Stimulated activated naive CD8-positive, alpha-beta T cell treated with anti-CD3 and anti-CD28 coated beads, Interleukin-15, amount 100 ng/mL, for 72 hours (primary cell): ENCODE data around the gene RNFT2.
A peak's percentile ranks its signal among the peaks of the same experiment; 100 is the strongest.

Experiments
- ATAC-seq: fragments of 150-1000 bp; cut with Tn5 transposase; 2 replicates; pipeline ENCODE4 v1.10.0; 2021; ENCODE audit warnings: mild to moderate bottlenecking, moderate library complexity
- DNase-seq, 2 donors: peaks; one replicate each; pipeline ENCODE4 v3.0.0; 2021 to 2022
- H3K27ac Mint-ChIP-seq, 2 donors: one replicate each; pipeline ENCODE4 v1.8.0; 2022; ENCODE audit warnings: mild to moderate bottlenecking in 2 of 2, mixed read lengths in 2 of 2, moderate library complexity in 2 of 2
- H3K27me3 Mint-ChIP-seq: one replicate; pipeline ENCODE4 v1.8.0; 2022; ENCODE audit warnings: mixed read lengths
- H3K4me1 Mint-ChIP-seq: one replicate; pipeline ENCODE4 v1.8.0; 2022; ENCODE audit warnings: mild to moderate bottlenecking, mixed read lengths
- H3K4me3 Mint-ChIP-seq, 2 donors: one replicate each; pipeline ENCODE4 v1.8.0; 2022; ENCODE audit warnings: mild to moderate bottlenecking in 2 of 2, mixed read lengths in 2 of 2, moderate library complexity in 1 of 2
- H3K9me3 Mint-ChIP-seq, 2 donors: one replicate each; pipeline ENCODE4 v1.8.0; 2022; ENCODE audit warnings: mixed read lengths in 2 of 2

The RNFT2 gene

DNA sequence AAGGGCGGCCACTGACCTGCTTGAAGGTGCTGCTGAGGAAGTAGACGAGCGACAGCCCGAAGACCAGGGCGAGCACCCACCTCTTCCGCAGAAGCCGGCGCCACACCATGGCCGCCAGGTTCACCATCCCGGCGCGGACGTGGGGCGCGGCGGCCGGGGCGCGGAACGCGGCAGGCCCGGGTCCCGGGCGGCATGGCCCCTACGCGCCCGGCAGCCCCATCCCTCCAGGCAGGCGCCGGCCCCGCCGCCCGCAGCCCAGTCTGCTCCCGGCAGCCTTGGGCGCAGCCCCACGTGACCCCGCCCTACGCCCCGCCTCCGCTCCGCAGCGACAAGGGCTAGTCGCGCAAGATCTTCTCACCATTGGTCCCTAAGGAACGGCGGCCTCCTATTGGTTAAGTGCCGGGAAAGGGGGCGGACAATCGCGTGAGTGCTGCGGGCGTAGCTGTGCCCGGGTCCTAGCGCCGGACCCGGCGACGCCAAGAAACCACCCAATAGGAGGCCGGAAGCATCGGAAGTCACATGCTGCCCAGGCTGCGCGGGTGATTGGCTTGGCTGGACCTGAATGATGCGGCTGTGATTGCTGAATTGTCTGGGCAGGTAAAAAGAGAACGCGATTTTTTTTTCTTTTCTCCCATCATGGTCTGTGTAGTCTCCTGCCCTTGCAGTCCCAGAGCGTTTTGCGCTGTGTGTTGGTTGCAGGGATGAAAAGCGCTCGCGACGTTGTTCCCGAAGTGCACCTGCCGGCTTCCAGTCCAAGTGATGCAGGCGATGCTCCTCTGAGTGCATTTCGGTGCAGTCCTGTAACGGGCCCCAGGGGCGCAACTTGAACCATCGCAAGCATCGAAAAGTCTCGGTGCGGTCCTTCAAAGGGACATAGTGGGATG is at the start of gene RNFT2, which contains the start of gene SPRING1:
TSS of gene RNFT2 (plus strand) at position 542 of the 884 bp plus-strand sequence. CDS start 2,183 bp downstream, outside the sequence.
TSS of gene SPRING1 (minus strand) at position 296 of the 884 bp plus-strand sequence. CDS start at position 127, 169 bp downstream.
- no peaks in the 10 kb centered on the region for H3K27me3 Mint-ChIP-seq
- H3K9me3 Mint-ChIP-seq = no peaks in the 10 kb centered on the region
- ATAC-seq (peak; percentile 97), DNase-seq (peak; percentile 97 to 99)
- peak within 1 kb of the TSS; percentile 96 to 97 for H3K27ac Mint-ChIP-seq
- peaks cover 38% of the 10 kb centered on the region for H3K4me1 Mint-ChIP-seq
- H3K4me3 Mint-ChIP-seq = peak within 1 kb of the TSS; percentile 88 to 94

- no peak for ATAC-seq
- DNase-seq = no peak
- Mint-ChIP-seq H3K27ac (no peak overlapping the region), H3K27me3 (peaks cover 25% of the 10 kb centered on the region), H3K4me3 (no peak overlapping the region), H3K4me1 (peaks cover 7% of the 10 kb centered on the region), H3K9me3 (no peaks in the 10 kb centered on the region)
Observed at GRCh38 chr12:116689521-116689920, 48.6 kb upstream of the RNFT2 start.

DNA sequence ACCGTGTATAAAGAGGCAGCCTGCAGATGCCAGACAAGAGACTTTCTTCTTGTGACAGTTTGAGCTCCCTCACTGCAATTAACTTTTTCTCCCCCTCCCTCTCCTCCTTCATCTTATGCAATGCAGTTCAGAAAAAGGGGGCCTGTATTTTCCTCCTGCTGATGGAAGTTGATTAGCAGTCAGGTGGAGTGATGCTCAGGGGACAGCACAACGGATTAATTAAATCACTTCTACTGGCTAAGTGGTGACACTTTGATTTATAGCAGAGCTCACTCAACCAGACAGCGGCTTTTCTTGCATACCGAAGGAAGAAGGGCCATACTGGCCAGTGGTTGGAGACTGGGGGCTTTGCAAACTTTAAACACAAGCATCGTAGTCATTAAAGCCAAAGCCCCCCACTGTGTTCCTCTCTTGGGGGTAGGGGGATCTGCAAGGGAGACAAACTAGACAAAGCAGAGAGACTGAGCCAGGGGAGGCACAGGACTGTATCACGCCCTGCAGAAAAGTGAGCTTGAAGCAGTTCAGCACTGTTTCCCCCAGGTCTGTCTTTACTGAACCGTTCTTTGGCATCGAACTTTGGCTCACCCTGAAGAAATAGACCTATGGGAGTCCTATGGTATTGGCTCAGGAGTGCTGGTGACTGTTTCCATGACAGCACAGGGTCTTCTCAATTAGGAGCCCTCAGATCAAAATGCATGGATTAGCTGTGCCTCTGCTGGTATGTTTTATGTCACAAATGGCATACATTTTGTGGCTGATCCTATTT is 48.0 kb upstream of the RNFT2 start:
- peaks cover 32% of the 10 kb centered on the region for H3K27me3 Mint-ChIP-seq
- no peaks in the 10 kb centered on the region for H3K9me3 Mint-ChIP-seq
- peaks cover 11% of the 10 kb centered on the region for H3K4me1 Mint-ChIP-seq
- no peak overlapping the region for H3K4me3 Mint-ChIP-seq
- no peak for DNase-seq
- no peak for ATAC-seq
- no peak overlapping the region for H3K27ac Mint-ChIP-seq

DNA sequence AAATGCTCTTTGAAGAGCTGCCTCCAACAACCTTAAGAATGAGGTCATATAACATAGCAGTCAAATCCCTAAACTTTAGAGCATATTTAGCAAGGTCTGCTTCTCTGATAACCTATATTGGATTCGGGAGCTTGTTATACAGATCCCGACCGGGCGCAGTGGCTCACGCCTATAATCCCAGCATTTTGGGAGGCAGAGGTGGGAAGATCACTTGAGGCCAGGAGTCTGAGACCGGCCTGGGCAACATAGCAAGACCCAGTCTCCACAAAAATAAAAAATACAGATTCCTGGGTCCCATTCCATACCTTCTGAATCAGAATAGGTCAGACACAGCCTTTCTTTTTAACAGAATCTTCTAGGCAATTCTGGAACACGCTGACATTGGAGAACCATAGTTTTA is 46.9 kb upstream of the RNFT2 start:
- no peak overlapping the region for H3K4me3 Mint-ChIP-seq
- no peaks in the 10 kb centered on the region for H3K9me3 Mint-ChIP-seq
- peaks cover 13% of the 10 kb centered on the region for H3K4me1 Mint-ChIP-seq
- DNase-seq (no peak), ATAC-seq (no peak)
- no peak overlapping the region for H3K27ac Mint-ChIP-seq
- H3K27me3 Mint-ChIP-seq = peaks cover 40% of the 10 kb centered on the region

DNA sequence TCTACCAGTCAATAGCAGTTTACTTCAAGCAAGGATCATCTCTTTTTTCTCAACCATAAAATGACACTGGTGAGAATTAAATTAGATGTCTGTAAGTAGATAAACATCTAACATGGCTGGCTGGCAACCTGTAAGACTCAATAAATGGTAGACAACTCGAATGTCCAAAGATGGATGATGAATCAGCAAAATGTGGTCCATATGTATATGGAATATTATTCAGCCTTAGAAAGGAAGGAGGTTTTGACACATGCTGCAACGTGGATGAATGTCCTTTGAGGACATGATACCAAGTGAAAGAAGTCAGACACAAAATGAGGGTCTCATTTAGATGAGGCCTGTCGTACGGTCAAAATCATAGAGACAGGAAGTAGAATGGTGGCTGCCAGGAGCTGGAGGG is 46.5 kb upstream of the RNFT2 start:
- no peak overlapping the region for H3K27ac Mint-ChIP-seq
- H3K4me1 Mint-ChIP-seq = peaks cover 13% of the 10 kb centered on the region
- DNase-seq = no peak
- H3K4me3 Mint-ChIP-seq = no peak overlapping the region
- peaks cover 44% of the 10 kb centered on the region for H3K27me3 Mint-ChIP-seq
- H3K9me3 Mint-ChIP-seq = no peaks in the 10 kb centered on the region
- ATAC-seq = no peak

- H3K4me1 Mint-ChIP-seq = peaks cover 13% of the 10 kb centered on the region
- DNase-seq = no peak
Observed at GRCh38 chr12:116692605-116693004, 45.5 kb upstream of the RNFT2 start.

DNA sequence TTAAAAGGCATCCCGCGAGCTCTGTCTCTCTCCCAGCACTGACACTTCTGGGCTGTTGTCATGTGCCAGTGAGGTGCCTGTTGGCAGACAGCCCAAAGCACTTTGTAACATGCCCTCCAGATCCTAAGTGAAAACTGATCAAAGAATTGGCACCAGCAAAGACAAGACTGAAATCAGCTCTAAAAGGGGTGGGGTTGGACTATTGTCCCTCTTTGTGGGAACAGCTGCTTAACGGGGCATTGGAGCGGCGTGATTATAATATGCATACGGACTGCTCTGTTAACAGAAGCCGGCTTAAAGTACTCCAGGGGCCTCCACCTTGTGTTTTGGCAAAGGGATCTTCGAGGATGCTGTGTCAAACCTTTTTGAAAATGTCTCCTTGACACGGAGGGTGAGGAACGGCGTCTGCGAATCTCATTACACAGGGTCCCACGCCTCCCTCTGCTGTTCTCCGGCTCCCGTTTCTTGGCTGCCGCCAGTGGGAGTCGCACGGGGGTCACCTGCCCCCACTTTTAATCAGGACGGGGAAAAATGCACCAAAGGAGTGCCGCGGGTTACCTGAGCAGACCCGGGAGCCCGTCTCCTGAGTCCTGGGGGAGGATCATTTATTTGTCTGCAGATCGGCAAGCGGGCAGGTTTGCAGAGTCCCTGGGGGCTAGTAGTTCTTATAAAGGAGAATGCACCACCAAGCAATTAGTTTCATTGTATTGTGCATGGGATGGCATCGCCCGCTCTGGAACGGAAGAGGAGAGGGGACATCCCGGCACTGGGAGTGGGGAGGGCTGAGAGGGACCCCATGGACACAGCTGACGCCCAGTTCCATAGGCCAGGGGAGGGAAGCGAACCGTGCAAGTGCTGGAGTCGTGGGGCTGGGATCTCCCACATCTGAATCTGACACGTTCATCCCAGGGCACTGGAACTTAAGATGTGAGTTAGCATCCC is 44.6 kb upstream of the RNFT2 start:
- DNase-seq = no peak
- Mint-ChIP-seq H3K9me3 (no peaks in the 10 kb centered on the region), H3K4me1 (peaks cover 13% of the 10 kb centered on the region), H3K27ac (no peak overlapping the region), H3K27me3 (peaks cover 46% of the 10 kb centered on the region), H3K4me3 (peak overlapping the region in 1 of 2 donors; percentile 25)
- ATAC-seq = no peak

More at GRCh38 chr12:116692605-116693004, 45.5 kb upstream of the RNFT2 start:
- Mint-ChIP-seq H3K9me3 (no peaks in the 10 kb centered on the region), H3K27me3 (peaks cover 46% of the 10 kb centered on the region), H3K4me3 (no peak overlapping the region), H3K27ac (no peak overlapping the region)
- no peak for ATAC-seq

- DNase-seq = no peak
- no peak overlapping the region for H3K4me3 Mint-ChIP-seq
- peak overlapping the region in 1 of 2 donors; percentile 81 for H3K27ac Mint-ChIP-seq
- no peaks in the 10 kb centered on the region for H3K9me3 Mint-ChIP-seq
- no peak for ATAC-seq
- peaks cover 45% of the 10 kb centered on the region for H3K27me3 Mint-ChIP-seq
- peaks cover 13% of the 10 kb centered on the region for H3K4me1 Mint-ChIP-seq
Observed at GRCh38 chr12:116694653-116695463, 43.3 kb upstream of the RNFT2 start.

GRCh38 chr12:116695464-116695725 is 42.7 kb upstream of the RNFT2 start:
- Mint-ChIP-seq H3K9me3 (no peaks in the 10 kb centered on the region), H3K27me3 (peaks cover 40% of the 10 kb centered on the region), H3K4me3 (no peak overlapping the region), H3K4me1 (peaks cover 13% of the 10 kb centered on the region), H3K27ac (no peak overlapping the region)
- DNase-seq (no peak), ATAC-seq (no peak)

- peaks cover 39% of the 10 kb centered on the region for H3K27me3 Mint-ChIP-seq
- ATAC-seq = peak; percentile 57
- no peak overlapping the region for H3K4me3 Mint-ChIP-seq
- H3K4me1 Mint-ChIP-seq = peaks cover 13% of the 10 kb centered on the region
- H3K9me3 Mint-ChIP-seq = no peaks in the 10 kb centered on the region
- peak in 1 of 2 donors; percentile 15 for DNase-seq
- no peak overlapping the region for H3K27ac Mint-ChIP-seq
Observed at GRCh38 chr12:116697305-116697704, 40.8 kb upstream of the RNFT2 start.

DNA sequence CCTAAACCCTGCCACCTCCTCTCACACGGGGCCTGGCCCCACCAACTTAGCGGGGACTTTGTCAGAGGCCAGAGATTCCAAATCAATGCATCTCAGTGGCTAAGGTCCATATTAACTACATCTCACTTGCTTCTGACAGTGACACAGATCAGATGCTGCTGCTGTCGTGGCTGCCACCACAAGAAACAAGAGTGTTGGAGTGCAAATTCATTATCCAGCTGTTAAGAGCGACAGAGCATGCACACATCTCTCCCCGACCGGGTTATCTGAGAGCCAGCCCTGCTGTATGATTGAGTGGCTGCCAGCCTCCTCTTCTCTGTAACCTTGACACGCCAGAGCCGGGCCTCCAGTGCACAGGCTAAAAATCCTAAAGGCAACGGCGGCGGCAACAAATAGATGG is 40.4 kb upstream of the RNFT2 start:
- H3K9me3 Mint-ChIP-seq = no peaks in the 10 kb centered on the region
- H3K4me1 Mint-ChIP-seq = peaks cover 13% of the 10 kb centered on the region
- no peak overlapping the region for H3K4me3 Mint-ChIP-seq
- no peak for DNase-seq
- no peak for ATAC-seq
- H3K27me3 Mint-ChIP-seq = peaks cover 39% of the 10 kb centered on the region
- no peak overlapping the region for H3K27ac Mint-ChIP-seq

GRCh38 chr12:116698116-116698515 is 40.0 kb upstream of the RNFT2 start:
- H3K9me3 Mint-ChIP-seq = no peaks in the 10 kb centered on the region
- ATAC-seq (no peak), DNase-seq (no peak)
- peaks cover 14% of the 10 kb centered on the region for H3K4me1 Mint-ChIP-seq
- H3K27ac Mint-ChIP-seq = no peak overlapping the region
- peaks cover 35% of the 10 kb centered on the region for H3K27me3 Mint-ChIP-seq
- H3K4me3 Mint-ChIP-seq = no peak overlapping the region

GRCh38 chr12:116698554-116699075 is 39.5 kb upstream of the RNFT2 start:
- no peak overlapping the region for H3K4me3 Mint-ChIP-seq
- no peak overlapping the region for H3K27ac Mint-ChIP-seq
- DNase-seq = no peak
- no peak for ATAC-seq
- H3K4me1 Mint-ChIP-seq = peaks cover 15% of the 10 kb centered on the region
- no peaks in the 10 kb centered on the region for H3K9me3 Mint-ChIP-seq
- H3K27me3 Mint-ChIP-seq = peaks cover 30% of the 10 kb centered on the region

DNA sequence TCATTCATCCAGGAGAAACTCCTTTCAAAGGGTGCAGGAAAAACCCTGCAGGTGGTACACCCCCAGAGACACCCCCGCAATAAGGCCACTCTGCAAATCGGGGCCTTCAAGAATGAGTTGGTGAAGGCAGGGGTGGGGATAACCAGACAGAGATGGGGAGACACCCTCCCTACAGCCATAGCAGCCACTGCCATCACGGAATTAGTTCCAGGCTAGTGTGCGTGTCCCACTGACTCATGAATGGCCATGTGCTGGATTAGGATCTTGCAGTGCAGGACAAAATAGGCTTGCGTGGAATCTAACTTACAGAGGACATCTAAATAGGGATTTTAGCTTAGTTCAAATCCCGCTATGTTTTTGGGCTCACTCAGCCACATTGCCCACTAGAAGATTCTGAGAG is 38.0 kb upstream of the RNFT2 start:
- ATAC-seq = no peak
- H3K27ac Mint-ChIP-seq = no peak overlapping the region
- no peak for DNase-seq

More for the DNA sequence above, 38.0 kb upstream of the RNFT2 start:
- Mint-ChIP-seq H3K4me1 (peaks cover 9% of the 10 kb centered on the region), H3K9me3 (no peaks in the 10 kb centered on the region), H3K4me3 (no peak overlapping the region), H3K27me3 (peaks cover 16% of the 10 kb centered on the region)
